Head of caudate nucleus (tissue), 42 donors: ENCODE data around the gene CHRM4.
A peak's percentile ranks its signal among the peaks of the same experiment; 100 is the strongest.
"Not testable (repeated sequence)": the region's sequence is repeated elsewhere in the genome, so short reads cannot be mapped to it uniquely, and the experiment has no call there.

Source experiments
- DNase-seq, 42 donors: peaks; one replicate each; pipeline versions ENCODE4 v3.0.0 to v3.0.0-alpha.2; 2020 to 2021; ENCODE audit warnings: mixed read lengths in 7 of 42
- intact Hi-C: fragments of 100-400 bp; cut with DNase I; formaldehyde crosslinking; loops from one replicate; pipeline ENCODE4 v1.15.0; 2022

CHRM4 gene

DNA sequence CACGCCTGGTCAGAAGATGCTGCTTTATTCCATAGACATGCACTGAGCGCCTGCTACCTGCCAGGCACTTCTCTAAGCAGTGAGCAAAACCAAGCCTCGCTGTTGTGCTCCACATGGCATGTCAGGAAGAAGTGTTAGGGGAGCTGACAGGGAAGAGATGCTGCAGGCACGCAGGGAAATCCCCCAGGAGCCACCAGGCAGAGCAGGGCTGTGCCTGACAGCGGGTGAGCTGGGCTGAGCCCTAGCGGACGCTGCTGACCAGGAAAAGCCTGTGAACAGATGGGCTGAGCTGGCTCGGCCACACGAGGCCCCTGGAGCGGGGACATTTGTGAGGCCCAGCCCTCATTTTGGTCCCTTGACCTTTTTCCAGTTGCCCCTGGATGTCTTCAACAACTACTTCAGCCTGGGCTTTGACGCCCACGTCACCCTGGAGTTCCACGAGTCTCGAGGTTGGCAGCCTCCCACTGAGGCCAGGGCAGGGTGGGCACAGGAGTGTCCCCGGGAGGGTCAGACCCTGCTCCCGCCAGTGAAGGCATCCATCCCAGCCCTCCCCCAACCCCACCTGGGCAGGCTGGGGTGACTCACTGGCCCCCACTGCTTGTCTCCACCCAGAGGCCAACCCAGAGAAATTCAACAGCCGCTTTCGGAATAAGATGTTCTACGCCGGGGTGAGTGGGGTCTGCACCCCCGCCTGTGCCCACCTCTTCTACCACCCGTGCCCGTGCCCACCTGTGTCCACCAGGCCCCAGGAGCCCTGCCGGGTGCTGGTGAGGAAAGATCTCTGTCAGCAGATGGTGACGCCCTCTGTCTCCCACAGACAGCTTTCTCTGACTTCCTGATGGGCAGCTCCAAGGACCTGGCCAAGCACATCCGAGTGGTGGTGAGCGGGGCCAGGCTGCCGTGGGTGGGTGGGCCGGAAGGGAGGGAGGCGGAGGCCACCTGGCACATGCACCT, 17.5 kb downstream of the CHRM4 start:
- no peak for DNase-seq
- intact Hi-C loops, result no loop called here

DNA sequence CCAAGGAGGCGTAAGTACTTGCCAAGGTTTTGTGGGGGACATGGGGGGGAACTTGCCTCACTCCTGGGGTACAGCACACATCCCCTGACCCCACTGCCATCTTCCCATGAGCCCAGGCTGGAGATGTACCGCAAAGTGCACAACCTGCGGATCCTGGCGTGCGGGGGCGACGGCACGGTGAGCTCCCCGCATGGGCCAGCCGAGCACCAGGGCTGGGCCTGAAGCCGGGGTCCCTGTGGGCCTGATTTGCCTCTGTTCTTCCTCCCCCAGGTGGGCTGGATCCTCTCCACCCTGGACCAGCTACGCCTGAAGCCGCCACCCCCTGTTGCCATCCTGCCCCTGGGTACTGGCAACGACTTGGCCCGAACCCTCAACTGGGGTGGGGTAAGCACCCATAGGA, 19.1 kb downstream of the CHRM4 start:
- DNase-seq, intact Hi-C loops: not testable (repeated sequence)

DNA sequence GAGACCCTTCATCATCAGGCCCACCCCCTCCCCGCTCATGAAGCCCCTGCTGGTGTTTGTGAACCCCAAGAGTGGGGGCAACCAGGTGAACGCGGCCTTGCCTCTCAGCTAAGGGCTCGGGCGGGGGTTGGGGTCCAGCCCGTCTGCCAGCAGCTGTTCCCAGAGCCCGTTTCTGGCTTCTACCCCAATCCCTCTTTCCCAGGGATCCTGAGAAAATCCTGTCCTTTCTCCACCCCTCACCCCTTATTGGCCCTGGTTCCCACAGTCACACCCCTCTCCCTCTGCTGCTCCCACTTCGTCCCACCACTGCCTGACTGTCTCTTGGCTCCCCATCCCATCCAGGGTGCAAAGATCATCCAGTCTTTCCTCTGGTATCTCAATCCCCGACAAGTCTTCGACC, 19.5 kb downstream of the CHRM4 start:
- no peak for DNase-seq
- intact Hi-C loops, result no loop called here

GRCh38 chr11:46371262-46371661, 20.3 kb downstream of the CHRM4 start:
- intact Hi-C loops, DNase-seq: not testable (repeated sequence)

GRCh38 chr11:46370253-46370652, 21.3 kb downstream of the CHRM4 start:
- intact Hi-C loops, result no loop called here
- no peak for DNase-seq

GRCh38 chr11:46369458-46370152, 22.0 kb downstream of the CHRM4 start:
- intact Hi-C loops, result no loop called here
- DNase-seq, result peak in 14 of 42 donors; percentile 25 to 78 (median 66)

- intact Hi-C loops, result no loop called here
- DNase-seq, result no peak
Measured at GRCh38 chr11:46367916-46368267, 23.7 kb downstream of the CHRM4 start.

GRCh38 chr11:46367244-46367915, 24.2 kb downstream of the CHRM4 start:
- peak in 41 of 42 donors; percentile 68 to 93 (median 81) for DNase-seq
- intact Hi-C loops, result no loop called here

DNA sequence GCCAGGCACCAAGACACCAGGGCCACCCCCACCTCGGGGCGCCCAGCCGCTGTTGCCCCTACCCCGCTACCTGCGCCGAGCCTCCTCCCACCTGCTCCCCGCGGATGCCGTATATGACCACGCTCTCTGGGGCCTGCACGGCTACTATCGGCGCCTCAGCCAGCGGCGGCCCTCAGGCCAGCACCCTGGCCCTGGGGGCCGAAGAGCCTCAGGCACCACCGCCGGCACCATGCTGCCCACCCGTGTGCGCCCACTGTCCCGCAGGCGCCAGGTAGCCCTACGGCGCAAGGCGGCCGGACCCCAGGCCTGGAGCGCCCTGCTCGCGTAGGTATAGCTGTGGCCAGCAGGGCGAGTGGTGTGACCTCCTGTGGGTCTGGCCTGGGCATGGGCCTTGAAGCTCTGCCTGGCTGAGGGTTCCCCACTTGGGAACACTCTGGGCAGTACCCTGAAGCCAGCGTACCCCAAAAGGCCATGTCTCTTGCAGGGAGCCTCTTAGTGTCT, 24.9 kb downstream of the CHRM4 start:
- no peak for DNase-seq
- intact Hi-C loops, result no loop called here

GRCh38 chr11:46366260-46366659, 25.3 kb downstream of the CHRM4 start:
- DNase-seq, result no peak
- intact Hi-C loops, result no loop called here

GRCh38 chr11:46364791-46365190, 26.8 kb downstream of the CHRM4 start:
- DNase-seq, result no peak
- intact Hi-C loops, result no loop called here

DNA sequence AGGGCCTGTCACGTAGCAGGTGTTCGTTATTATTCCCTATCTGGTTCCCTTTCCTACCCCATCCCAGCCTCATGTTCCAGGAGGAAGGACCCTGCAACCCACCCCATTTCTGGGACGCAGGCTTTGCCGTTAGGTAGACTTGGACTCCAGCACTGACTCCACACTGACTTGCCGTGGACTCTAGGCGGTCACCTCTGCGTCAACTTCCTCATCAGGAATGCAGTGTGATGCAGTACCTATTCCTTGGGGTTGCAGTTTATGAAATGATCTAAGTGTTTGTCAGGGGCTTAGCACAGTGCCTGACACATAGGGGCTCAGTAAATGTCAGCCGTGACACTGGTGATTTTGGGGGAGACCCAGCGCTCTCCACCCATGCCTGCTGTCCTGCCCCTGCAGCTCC, 27.5 kb downstream of the CHRM4 start:
- DNase-seq, result no peak
- intact Hi-C loops, result no loop called here

- intact Hi-C loops, result no loop called here
- DNase-seq, result peak in 39 of 42 donors; percentile 56 to 94 (median 79)
Measured at GRCh38 chr11:46363455-46364005, 28.0 kb downstream of the CHRM4 start.

DNA sequence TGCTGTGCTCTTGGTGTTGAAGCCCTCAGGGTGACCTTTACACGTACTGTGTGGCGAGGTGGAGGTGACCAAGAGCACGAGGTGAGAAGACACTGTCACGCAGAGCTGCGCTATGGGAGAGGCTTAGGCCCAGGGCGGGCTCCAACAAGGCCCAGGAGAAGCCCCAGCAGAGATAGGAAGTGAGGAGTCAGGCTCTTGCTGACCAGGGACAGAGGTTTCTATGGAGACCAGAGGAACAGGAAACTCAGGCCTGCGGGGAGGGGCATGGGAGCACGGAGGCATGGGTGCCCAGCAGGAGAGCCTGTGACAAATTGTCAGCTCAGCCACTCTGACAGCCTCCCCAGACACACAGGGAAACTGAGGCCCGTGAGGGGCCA, 28.6 kb downstream of the CHRM4 start:
- peak in 28 of 42 donors; percentile 40 to 82 (median 62) for DNase-seq

DNA sequence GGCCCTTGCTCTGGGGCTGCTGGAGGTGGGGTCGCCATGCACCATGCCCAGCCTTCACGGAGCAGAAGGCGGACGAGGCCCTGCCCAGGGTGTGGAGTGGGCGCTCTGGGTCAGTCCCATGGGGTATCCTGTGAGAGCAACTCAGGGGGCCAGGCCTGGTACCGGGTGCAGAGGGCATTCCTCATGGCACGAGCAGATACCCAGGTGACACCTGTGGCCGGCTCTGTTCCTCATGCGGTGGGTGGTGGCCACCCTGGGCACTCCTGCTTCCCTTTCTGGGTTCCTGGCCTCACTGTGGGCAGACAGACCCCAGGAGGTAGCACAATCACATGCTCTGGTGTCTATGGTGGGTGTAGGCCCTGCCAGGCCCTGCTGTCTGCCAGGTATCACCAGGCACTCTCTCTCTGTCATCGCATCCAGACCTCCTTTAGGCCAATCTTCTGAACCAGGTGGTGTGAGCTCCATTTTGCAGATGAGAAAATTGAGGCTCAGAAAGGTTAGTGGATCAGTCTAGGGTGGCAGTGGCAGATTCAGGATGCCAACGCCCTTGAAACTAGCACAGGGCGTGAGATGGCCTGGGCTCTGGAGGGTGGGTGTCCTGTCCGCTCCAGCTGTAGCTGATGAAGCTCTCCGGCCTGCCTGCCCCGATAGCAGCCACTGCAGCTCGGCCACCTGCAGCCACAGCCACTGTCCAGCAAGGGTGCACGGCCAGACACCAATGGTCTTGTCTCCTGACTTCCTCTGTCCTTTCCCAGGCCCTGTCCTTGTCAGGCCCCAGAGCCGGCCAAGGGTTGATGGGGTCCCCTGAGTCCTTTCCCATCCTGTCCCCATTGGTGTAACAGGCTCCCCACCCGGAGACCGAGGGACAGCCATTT, 29.2 kb downstream of the CHRM4 start:
- no peak for DNase-seq
- intact Hi-C loops, result no loop called here

More for the DNA sequence above, 28.6 kb downstream of the CHRM4 start:
- intact Hi-C loops, result no loop called here

GRCh38 chr11:46361283-46362155, 30.1 kb downstream of the CHRM4 start:
- DNase-seq, result peak in 41 of 42 donors; percentile 40 to 90 (median 76)
- intact Hi-C loops, result no loop called here

GRCh38 chr11:46360878-46361277, 30.7 kb downstream of the CHRM4 start:
- intact Hi-C loops, result no loop called here

More at GRCh38 chr11:46360878-46361277, 30.7 kb downstream of the CHRM4 start:
- no peak for DNase-seq
